Fibroblast of skin of abdomen (primary cell): ENCODE results near the gene CDON.

Experiments
- DNase-seq: peaks from one replicate; pipeline ENCODE4 v3.0.0-alpha.2; 2013

The CDON gene

DNA sequence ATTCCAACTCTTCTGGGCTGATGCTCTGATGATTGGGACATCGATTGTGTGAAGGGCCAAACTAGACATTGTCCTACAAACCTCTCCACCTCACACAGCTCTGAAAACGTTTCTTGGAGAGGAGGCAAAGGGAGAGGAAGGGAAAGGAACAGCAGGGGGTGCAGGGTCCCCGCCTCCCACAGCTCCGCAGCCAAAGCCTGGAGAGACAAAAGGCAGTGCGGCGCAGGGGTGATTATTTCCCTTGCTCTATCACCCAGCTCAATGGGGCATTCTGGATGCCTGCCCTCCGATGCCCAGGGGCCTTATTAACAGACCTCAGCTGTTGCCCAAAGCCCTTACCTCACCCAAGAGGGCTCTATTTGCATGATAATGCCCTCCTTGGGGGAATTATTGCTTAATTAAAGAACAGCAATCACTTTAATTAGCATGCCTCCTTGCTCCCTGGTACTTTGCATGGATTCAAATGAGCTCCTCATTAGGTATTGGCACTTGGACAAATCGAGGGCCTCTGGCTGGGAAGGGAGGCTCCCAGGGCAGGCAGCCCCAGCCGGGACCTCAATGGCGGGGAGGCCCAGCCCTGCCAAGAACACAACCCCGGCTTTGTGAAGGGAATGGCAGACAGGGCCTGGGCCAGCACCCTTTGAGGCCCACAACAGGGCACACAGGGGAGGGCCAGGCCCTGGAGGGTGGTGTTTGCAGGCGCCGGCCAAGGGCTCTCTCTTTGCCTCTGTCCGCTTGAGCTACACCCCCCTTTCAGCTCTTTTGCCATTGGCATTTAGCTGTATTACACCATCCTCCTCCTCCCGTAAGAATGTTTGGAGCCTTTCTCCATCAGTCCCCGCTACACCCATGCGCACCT lies 19.8 kb upstream of the CDON start:
- no peak for DNase-seq

DNA sequence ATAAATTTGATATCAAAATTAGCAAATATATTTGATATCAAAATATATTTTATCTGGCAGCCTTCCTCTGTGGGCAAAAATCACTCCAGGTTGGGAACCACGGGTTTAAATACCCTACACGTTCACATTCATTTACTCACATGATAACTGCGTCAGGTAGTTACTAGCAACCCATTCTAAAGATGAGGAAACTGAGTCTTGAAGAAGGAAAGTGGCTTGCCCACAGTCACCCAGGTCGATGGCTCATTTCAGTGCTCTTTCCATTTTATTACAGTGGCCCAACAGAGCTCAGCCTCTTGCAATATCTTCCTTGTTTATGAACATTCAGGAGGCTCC lies 19.2 kb upstream of the CDON start:
- DNase-seq: no peak

DNA sequence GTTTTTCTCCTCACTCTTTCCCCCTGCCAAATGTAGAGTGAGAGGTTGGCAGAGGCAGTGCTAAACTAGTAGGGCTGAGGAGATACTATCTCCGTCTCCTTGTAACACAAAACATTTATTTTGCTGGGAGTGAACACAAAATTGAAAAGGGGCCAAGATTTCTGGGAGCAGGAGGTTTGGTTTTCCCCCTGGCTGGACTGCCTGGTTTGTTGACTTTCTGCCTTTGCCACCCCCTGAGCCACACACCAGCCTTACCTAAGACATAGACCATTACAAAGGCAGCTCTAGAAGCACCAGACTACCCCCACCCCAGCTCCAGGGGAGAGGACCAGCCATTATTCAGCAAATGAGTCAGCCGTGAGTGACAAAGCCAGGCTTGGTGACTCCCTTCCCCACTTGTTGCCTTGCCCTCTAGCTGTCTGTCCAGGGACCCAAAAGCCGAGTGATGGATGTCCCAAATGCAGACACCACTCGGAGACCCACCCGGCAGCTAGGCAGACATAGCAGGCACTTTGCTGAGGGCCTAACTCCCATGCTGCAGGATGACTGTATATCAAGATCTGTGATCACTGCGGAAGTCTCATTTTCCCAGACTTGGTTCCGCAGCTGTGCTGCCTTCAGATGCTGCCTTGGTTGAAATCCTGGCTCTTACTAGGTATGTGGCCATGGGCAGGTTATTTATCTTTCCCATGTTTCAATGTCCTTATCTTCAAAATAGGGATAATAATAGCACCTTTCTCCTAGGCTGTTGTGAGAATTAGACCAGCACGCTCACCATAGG lies 17.7 kb upstream of the CDON start:
- DNase-seq: no peak

DNA sequence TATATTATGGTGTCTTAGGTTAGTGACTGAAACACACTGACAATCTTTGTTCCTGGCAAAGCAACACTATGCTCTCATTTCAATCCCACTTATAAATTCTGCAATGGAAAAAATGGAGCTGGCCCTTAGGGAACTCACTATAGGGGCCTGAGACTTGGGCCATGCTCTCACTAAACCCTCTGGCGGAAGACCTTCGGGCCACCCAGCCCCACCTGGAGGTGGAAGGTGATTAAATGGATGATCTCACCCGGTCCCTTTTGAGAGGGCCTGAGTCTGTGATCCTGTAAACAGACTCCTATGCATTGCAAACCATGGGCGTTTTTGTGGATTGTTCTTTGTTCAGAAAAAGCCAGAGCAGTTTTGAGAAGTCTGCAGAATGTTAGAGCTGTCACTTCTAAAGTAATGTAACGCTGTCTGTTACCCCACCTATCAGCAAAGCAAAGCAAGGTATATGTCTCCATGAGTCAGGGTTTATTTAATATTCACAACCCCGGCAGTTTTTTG lies 17.0 kb upstream of the CDON start:
- no peak for DNase-seq

DNA sequence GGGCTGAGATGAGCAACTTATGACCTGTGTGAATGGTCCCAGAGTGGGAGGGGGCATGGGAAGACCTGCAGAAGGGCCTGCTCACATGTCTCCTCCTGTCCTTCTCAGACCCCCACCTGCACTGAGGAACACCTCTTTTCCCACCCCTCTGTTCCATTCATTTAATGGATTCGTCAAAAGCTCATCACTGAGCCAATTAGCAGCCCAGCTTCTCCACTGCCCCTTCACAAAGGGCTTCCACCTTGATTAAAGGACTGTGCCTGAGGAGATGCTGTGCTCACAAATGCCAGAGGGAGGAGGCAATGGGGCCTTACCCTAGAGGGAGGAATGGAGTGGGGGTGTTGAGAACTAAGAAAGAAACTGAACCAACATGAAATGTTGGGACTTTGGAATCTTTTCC lies 14.0 kb upstream of the CDON start:
- no peak for DNase-seq

DNA sequence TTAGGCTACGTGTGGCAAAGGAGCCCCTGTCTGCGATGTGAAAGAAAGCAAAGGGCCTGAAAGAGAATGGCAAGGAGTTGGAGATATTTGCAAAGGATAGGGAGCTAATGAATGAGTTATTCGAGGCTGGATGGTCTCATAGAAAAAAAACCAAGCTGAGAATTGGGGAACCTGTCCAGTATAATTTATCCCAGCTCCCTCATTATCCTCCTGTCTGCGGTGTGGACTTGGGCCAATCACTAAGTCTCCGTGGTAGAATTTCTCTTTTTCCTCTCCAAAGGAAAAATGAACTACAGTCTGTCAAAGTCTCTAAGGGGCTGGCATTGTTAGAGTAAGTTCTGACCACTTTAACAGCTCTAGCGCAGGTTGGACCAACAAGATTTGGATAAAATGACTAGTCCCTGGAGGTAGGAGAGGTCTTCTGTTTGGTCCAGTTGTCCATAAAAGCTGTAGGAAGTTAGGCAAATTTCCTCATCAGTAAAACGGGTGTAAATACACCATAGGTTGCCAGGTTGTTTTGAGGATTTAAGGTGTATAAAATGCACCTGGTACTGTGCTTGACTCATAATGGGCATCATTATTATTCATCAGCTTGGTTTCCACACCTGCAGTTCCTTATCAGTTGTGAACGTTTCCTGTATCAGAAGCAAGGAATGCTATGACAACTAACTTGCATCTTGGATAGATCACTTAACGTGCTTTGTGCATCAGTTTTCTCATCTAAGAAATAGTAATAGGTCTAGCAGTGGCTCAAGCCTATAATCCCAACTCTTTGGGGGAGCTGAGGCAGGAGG lies 10.3 kb upstream of the CDON start:
- DNase-seq: peak; percentile 17

DNA sequence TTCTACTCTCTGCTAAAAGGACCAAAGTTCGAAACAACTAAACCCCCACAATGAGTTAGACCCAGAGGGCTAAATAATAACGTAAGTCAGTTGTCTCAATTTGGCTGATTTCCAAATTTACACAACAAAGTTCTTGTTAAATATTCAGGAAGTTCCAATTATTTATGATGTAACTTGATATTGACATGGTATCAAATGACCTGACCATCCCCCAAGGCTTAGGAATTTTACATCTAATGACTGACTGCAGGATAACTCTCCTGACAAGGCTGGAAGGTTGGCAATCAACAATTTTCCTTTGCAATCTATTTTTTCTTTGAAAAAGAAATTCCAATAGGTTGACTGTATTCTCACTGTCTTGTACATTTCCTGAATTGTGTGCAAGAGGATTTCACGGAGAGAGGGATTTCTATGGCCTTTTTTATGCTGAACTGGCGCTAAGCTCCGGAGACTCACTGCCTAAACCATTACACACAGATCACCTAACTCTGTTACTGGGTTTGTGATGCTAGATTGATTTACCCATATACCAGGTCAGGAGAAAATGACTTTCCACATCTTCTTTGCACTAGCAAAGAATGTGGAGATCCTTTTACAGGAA lies 9.6 kb upstream of the CDON start:
- peak; percentile 58 for DNase-seq

DNA sequence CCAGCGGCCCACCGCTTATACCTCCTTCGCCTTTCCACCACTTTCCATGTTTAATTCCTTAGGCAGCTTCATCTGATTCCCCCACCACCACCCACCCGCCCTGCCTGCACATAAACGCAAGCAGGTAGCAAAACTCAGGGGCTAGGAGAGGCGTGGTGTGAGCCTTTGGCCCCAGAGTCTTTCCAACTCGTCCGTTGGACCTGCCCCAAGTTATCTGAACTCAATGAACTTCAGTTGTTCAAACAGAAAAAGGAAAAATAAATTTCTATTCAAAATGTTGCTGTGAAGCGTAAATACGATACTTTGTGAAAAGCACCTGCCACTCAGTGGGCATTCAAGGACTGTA lies 814 bp upstream of the CDON start:
- no peak for DNase-seq

DNA sequence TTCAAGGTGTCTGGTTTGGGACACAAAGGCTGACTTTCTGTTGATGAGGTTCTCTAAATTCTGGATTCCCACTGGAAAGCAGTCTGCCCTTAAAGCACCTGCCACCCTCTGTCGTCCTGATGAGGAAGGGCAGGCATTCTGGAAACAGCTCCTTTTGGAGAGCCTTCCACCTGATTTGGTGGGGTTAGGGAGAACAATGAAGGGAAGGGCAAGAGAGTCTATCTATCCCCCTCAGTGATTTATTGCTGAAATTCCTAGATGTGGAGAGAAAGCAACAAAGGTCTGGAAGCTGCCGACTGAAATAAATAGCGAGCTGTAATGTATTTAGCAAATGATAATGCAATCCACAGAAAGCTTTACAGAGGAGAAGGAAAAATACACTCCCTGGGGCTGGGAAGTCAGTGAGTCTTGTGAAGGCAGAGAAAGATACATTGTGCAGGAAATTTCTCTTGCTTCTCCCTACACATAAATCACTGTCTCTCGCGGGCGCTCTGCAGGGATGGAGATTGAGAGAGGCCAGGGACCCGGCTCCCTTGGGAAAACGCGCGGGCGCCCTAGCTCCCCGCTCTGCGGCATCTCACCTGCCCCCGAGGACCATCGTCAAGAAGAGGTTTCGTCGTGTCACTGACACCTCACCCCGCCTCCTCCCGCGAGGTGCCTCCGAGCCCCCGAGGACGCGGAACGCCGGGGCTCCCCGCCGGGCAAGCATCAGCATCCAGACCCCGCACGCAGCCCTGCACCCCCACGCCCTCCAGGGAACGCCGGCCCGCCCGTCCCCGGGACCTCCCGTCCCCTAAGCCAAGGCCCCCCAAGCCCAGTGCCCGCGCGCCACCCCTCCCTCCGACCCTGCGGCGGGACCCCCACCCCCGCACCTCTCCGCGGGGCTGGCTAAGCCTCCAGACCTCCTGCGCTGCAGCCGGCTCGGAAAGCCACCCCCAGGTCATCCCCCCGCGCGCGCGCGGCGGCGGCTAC lies 673 bp downstream of the CDON start:
- DNase-seq: peak; percentile 16

DNA sequence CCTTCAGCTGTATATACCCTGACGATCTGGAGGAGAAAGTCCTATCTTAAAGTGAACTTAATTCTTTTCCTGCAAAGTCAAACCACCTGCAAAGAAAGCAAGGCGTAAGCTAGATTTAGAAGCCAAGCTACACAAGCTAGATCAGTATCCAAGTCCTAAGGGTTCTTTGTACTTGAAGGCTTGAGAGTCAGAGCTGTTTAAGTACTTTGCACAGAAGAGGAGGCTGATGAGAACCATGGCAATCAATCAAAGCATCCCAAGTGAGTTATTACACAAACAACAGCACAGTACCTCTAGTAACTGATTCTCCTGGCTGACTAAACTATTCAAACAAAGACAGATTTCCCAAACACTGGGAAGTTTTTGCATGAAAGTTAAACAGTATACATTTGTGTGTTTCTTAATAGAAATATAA lies 1.9 kb downstream of the CDON start:
- DNase-seq: no peak

DNA sequence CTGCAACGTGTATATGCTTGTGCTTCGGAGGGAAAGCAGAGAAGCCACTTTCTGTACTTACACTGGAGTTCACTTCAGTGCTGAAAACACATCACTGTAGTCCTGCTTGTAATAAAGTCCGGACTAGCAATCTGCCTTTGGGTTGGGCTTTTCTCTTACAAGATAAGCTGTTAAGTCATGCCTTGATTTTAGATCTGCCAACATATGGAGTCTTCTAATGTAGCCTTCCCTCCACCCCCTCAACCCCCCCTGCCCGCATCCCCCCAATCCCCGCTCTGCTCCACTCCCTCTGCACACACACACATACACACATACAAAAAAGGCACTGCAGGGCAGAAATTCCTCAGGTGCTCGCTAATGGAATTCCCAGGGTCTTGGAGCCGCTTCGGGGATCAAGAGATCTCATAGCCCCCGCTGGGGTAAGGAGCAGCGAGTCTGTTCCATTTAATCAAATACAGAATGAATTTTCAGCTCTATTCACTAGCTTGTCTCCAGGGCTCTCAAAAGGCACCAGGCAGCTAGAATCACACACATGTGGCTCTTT lies 3.4 kb downstream of the CDON start:
- DNase-seq: no peak

DNA sequence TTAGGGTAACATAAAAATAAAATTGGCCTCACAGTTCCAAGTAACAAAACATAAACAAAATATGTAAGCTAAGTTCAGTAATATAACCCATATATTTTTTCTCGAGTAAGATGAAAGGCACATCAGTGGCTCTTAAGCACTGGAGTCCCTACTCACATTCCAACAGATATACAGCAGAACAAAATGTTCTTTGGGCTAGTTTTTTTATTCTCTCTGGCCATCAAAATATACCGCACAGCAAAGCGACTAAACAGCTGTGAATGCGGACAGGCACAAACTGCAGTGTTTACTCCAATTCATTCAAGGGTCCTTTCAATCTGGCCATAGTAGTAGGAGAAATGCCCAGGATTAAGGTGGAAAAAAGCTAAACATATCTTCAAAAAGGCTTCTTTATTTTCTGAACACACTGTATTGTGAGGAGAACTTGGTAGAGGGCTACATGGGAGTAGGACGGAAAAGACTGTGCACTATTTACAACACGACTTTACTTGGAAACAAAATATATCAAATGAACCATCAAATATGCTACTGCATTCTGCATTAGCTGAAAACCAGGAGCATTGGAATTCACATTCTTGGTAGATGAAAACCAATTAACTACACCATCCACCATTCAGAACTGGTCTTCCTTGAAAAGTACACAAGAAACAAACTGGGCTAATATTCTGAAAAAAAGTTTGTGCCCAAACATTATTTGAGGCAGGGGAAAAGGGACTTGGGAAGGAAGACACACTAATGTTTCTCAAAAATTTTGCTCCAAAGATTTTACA lies 4.4 kb downstream of the CDON start:
- no peak for DNase-seq

DNA sequence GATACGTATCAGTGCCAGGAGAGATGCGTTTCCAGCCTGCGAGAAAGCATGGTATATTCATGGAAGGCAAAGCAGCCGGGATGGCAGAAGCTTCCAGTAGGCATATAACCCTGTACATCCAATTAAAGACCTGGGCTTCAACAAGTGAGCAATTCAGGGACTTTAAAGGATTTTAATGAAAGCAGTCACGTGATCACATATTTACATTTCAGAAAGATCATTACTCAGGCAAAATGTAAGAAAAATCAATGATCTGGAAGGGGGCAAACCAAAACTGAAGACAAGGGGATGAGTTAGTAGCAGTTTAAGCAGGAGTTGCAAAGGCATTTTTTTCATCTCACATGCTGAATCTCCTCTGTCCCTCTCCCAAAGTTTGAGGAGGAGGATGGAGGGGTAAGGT lies 7.8 kb downstream of the CDON start:
- DNase-seq: no peak

DNA sequence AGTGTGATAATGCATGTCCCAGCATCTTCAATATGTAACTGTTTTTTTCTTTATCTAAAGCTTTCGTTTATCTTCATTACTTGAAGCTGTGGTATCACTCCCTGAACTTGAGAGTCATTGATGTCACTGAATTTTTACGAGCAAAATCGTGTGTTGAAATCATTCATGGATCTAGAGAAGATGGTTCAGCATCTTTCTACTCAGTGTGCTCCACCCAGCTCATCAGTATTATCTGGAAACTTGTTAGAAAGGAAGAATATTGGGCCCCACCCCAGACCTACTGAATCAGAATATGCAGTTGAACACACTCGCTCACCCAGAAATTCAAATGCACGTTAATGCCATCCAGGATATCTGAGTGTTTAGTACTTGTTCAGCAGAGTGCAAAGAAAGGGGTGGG lies 8.3 kb downstream of the CDON start:
- no peak for DNase-seq

DNA sequence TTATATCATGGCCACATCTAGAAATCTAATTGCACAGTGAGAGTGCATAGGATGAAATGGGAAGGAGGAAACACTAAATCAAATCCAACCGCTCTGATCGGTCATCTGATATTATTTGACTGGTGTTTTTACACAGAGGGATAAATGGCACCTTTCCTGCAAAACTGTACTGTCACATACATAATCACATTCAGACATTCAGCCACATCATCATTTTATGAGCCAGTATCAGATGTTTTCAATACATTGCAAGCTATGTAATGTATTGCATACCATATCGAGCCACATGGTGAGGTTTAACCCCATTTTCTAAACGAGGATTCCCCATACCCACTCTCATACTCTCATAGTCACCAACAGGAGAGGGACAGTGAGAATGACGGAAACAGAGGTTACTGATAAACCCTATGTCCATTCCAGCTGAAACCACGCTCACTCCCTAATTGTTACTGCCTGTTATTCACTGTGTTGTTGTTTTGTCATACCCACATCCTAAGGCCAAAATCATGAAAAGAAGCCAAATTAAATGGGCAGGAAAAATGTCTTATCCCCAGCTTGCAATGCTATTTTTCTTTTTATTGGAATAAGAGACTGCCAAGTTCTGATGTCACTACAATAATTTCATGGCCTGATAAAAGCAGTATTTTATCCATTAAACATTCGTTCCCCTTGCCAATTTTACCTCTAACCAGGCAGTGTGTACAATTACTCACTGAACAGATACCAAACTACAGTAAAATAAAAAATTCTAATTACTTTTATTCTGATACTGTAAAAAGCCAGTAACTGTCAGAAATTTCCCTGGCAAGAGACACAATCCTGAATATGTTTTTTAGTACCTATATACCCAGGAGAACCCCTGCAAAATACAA lies 9.0 kb downstream of the CDON start:
- DNase-seq: no peak

DNA sequence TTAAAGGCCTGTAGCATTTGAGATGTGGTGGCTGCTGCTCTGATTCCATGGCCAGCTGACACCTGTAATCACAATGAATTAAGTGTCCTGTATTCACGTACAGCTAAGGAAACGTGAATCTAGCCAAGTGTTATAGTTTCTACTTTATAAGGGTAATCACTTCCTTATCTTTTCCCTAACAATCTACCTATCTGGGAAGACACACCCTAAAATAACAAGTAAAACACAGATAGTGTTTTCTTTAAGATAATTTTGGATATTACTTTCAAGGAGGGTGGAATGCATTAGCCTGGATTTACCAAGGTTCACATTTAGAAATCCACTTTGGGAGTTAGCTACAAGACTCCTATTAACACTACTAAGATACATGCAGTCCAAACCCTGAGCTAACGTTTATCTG lies 11.5 kb downstream of the CDON start:
- DNase-seq: no peak

DNA sequence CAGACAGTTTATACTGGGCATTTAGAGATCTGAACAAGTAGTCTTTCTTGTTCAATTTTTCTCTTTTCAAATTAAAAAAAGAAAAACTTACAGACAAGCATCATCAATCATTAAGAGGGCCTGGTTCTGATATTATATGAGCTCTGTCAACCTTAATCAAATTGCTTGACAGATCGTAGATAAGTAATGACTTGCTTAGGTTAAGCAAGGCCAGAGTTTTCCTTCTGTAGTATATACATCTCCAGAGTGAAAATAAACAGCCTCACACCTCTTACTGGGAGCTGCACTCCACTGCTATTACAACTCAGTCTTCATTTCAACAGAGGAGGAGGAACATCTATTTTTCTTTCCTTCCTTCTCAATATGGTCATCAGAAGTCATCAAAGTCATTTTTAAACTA lies 13.5 kb downstream of the CDON start:
- no peak for DNase-seq

DNA sequence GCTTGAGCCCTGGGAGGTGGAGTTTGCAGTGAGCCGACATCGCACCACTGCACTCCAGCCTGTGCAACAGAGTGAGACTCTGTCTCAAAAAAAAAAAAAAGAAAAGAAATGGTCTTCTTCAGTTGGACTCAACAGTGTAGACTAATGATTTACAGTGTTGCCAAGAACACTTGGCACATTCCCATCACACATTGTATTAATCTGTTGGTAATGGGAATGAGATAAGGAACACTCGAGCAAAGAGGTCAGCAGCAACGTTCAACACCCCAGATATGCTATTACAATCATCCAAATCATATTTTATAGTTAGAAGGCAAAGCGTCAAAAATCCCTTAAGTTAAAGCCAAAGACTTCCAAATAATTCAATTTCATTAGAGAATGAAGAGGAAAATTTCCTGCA lies 14.5 kb downstream of the CDON start:
- no peak for DNase-seq

DNA sequence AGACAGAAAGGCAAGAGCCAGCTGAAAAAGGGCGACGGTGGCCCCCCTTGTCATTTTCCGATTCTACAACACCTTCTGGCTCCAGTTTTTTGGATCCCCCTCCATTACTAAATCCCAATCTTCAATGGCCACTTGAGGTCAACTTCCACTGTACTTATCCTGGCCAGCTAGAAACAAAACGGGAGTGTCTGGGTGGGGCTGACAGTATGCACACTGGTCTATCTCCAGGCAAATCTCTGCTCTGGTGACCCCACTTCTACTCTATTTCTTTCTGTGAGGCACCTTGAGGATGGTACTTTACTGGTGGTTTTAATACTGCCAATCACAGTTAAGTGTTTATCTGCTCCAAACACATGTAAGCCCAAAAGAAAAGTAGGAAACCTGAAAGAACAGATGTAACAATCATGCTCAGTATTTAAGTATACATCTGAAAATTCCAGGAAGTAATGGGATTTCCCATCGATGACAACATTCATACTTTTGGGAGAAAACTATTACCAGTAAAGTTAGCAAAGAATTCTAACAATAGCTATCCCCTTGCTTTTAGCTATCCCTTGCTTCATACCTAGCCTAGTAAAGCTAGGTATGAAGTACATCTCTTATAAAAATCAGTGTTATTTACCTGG lies 16.0 kb downstream of the CDON start:
- no peak for DNase-seq
